ENCODE results near the gene CYP4Z1. TPM values are rescaled to one million over a fixed set of nuclear protein-coding genes. Genes with fewer than 3 reads are reported as not detected.
"Not testable (repeated sequence)": the region's sequence is repeated elsewhere in the genome, so short reads cannot be mapped to it uniquely, and the experiment has no call there.

CYP4Z1 gene
- total RNA-seq, 1 experiment from 2014 or later: not detected

GRCh38 chr1:47137198-47137597 is 70.2 kb downstream of the CYP4Z1 start, which contains the start of gene CYP4A22:
Gene CYP4A22, plus strand, starts transcription at chr1:47137441. Its CDS starts 45 bp downstream, at chr1:47137486.
- CTCF ChIA-PET: no interaction called here
- POLR2A ChIA-PET (ENCODE audit: unreplicated experiment): no interaction called here

DNA sequence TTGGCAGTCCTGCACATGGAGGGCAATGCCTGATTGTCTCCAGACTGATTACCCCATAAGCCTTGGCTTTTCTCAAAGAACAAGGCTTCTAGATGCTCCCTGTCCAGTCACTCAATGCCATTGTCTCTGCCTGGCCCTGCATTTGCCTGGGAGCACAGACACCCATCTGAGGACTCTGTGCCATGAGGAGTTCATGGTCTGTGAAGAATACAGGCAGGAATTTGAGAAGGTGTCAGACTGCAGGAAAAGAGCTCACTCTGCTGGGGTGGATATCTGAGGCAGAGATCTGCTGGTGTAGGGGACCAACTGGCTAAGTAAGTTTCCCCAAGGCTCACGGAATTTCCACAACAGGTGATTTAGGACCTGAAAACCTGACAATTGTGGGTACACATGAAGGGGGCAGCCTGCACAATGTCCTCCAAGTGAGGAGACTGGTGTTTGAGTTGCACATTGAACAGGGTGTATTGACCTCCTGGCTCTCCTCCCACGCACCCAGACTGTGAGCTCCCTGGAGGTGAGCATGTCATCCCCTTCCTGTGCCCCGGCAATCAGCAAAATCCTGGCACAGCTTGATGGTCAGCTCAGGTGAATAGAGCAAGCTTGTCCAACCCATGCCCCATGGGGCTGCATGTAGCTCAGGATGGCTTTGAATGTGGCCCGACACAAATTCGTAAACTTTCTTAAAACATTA is 71.0 kb downstream of the CYP4Z1 start:
- Histone ChIP-seq H3K9me3 (ENCODE audit: low read length) (no peaks in the 10 kb centered on the region), H3K9me2 (replicated peaks; ENCODE audit: low read length) (no peaks in the 10 kb centered on the region), H3K9ac (ENCODE audit: low read length) (no peak overlapping the region), H3K79me2 (ENCODE audit: low read length) (no peaks in the 10 kb centered on the region), H3K4me2 (ENCODE audit: low read length) (no peak overlapping the region), H3K36me3 (ENCODE audit: low read depth, low read length) (no peaks in the 10 kb centered on the region), H2AFZ (ENCODE audit: low read length) (no peak overlapping the region), H3K27ac (ENCODE audit: low read length) (no peak overlapping the region), H3K27me3 (ENCODE audit: low read length) (no peaks in the 10 kb centered on the region), H4K20me1 (ENCODE audit: low read length) (no peaks in the 10 kb centered on the region), H3K4me3 (ENCODE audit: low read length) (no peak overlapping the region), H3K4me1 (ENCODE audit: insufficient read depth, low read length) (no peaks in the 10 kb centered on the region), H3F3A (ENCODE audit: low read length, unreplicated experiment) (no peaks in the 10 kb centered on the region)
- TF ChIP-seq EZH2 (IDR thresholded peaks at IDR 0.05; ENCODE audit: low read length, unreplicated experiment): no peak
- no peak for TF ChIP-seq EZH2phosphoT487 (IDR thresholded peaks at IDR 0.05; ENCODE audit: borderline replicate concordance, low read length)
- TF ChIP-seq, protein P1, sequence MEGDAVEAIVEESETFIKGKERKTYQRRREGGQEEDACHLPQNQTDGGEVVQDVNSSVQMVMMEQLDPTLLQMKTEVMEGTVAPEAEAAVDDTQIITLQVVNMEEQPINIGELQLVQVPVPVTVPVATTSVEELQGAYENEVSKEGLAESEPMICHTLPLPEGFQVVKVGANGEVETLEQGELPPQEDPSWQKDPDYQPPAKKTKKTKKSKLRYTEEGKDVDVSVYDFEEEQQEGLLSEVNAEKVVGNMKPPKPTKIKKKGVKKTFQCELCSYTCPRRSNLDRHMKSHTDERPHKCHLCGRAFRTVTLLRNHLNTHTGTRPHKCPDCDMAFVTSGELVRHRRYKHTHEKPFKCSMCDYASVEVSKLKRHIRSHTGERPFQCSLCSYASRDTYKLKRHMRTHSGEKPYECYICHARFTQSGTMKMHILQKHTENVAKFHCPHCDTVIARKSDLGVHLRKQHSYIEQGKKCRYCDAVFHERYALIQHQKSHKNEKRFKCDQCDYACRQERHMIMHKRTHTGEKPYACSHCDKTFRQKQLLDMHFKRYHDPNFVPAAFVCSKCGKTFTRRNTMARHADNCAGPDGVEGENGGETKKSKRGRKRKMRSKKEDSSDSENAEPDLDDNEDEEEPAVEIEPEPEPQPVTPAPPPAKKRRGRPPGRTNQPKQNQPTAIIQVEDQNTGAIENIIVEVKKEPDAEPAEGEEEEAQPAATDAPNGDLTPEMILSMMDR (conservative IDR thresholded peaks at IDR 0.05; ENCODE audit: low read depth, low read length): no peak
- no peak for DNase-seq
- BruUV-seq (replicated peaks): no TSS peak
- ChIA-PET CTCF (no interaction called here), POLR2A (ENCODE audit: unreplicated experiment) (no interaction called here)
- ATAC-seq: no peak
- intact Hi-C loops (cut with micrococcal nuclease): no loop called here

More at GRCh38 chr1:47137198-47137597, 70.2 kb downstream of the CYP4Z1 start, which contains the start of gene CYP4A22:
- H3K9ac ChIP-seq (ENCODE audit: low read length): no peak within 1 kb of the TSS
- H3K4me1 ChIP-seq (ENCODE audit: insufficient read depth, low read length): no peaks in the 10 kb centered on the region
- DNase-seq: no peak
- H3K27ac ChIP-seq (ENCODE audit: low read length): no peak within 1 kb of the TSS
- intact Hi-C loops (cut with micrococcal nuclease): no loop called here
- no peaks in the 10 kb centered on the region for H3K9me2 ChIP-seq (replicated peaks; ENCODE audit: low read length)
- no peaks in the 10 kb centered on the region for H3F3A ChIP-seq (ENCODE audit: low read length, unreplicated experiment)
- no peak for TF ChIP-seq EZH2 (IDR thresholded peaks at IDR 0.05; ENCODE audit: low read length, unreplicated experiment)
- TF ChIP-seq EZH2phosphoT487 (IDR thresholded peaks at IDR 0.05; ENCODE audit: borderline replicate concordance, low read length): no peak
- TF ChIP-seq, protein P1 (conservative IDR thresholded peaks at IDR 0.05; ENCODE audit: low read depth, low read length): no peak
- H3K4me3 ChIP-seq (ENCODE audit: low read length): no peak within 1 kb of the TSS
- H3K79me2 ChIP-seq (ENCODE audit: low read length): no peaks in the 10 kb centered on the region
- no peaks in the 10 kb centered on the region for H3K27me3 ChIP-seq (ENCODE audit: low read length)
- ATAC-seq: no peak
- no peak within 1 kb of the TSS for H2AFZ ChIP-seq (ENCODE audit: low read length)
- no peaks in the 10 kb centered on the region for H3K36me3 ChIP-seq (ENCODE audit: low read depth, low read length)
- H3K9me3 ChIP-seq (ENCODE audit: low read length): no peaks in the 10 kb centered on the region
- BruUV-seq (replicated peaks): no TSS peak
- H4K20me1 ChIP-seq (ENCODE audit: low read length): no peaks in the 10 kb centered on the region
- no peak within 1 kb of the TSS for H3K4me2 ChIP-seq (ENCODE audit: low read length)

DNA sequence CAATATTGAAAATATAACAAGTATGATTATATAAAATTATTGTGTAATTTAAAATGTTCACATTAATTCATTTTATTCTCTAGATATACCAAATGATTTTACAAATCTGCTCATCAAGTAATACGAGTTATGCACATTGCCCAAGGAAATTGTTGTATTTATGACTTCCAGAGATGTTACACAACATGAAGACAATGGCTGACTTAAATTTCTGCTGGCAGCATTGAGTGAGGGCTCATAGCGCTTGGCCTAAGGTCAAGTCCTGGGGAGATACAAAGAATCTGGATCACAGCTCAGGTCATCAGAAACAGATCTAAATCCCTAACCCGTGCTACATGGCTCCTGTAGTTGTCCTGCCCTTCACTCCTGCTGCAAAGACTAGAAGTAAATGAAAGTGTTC is 73.3 kb downstream of the CYP4Z1 start:
- H3K27ac ChIP-seq (ENCODE audit: low read length); H3K9me3 ChIP-seq (ENCODE audit: low read length); CTCF ChIA-PET; H4K20me1 ChIP-seq (ENCODE audit: low read length); H3K9me2 ChIP-seq (replicated peaks; ENCODE audit: low read length); H3K4me3 ChIP-seq (ENCODE audit: low read length); H2AFZ ChIP-seq (ENCODE audit: low read length); H3K36me3 ChIP-seq (ENCODE audit: low read depth, low read length); H3K9ac ChIP-seq (ENCODE audit: low read length); H3K4me2 ChIP-seq (ENCODE audit: low read length); H3F3A ChIP-seq (ENCODE audit: low read length, unreplicated experiment); BruUV-seq (replicated peaks); POLR2A ChIA-PET (ENCODE audit: unreplicated experiment); H3K79me2 ChIP-seq (ENCODE audit: low read length); intact Hi-C loops (cut with micrococcal nuclease); ATAC-seq; DNase-seq; H3K27me3 ChIP-seq (ENCODE audit: low read length); H3K4me1 ChIP-seq (ENCODE audit: insufficient read depth, low read length): not testable (repeated sequence)
